Kidney glomerular epithelial cell (primary cell): ENCODE data around the gene UBE2L5.
"Not testable (repeated sequence)": the region's sequence is repeated elsewhere in the genome, so short reads cannot be mapped to it uniquely, and the experiment has no call there.

Experiments used
- DNase-seq: peaks from one replicate; lab custom pipeline; 2025; lab: John Stamatoyannopoulos, UW

UBE2L5 gene

DNA sequence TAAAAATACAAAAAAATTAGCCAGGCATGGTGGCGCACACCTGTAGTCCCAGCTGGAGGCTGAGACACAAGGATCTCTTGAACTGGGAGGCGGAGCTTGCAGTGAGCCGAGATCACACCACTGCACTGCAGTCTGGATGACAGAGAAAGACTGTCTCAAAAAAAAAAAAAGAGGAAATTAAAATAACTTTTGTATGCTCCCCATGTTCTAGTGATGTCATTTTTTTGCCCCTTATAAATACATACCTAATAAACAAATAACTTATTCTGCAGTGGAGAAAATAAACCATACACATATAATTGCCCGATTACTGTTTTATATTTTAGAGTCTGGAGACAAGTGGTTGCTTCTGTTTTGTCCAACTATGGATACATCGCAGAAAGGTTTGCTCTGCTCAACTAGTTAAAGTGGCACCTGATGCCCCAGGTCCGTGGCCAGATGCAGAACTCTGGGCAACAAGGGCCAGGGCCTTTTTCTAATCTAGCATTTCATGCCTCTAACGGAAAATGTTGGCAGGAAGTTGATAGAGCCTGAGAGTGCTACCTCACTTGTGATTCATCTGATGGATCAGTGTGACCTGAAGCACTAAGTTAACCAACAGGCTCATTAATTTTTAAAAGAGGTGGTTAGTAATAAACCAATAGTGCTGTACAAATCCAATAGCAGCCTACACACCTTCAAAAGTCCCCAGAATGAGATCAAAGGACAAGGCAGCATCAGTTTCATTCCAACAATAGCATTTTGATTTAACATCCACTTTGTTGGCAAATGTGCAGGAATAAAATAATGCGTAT is 18.8 kb downstream of the UBE2L5 start:
- DNase-seq: peak; percentile 69

DNA sequence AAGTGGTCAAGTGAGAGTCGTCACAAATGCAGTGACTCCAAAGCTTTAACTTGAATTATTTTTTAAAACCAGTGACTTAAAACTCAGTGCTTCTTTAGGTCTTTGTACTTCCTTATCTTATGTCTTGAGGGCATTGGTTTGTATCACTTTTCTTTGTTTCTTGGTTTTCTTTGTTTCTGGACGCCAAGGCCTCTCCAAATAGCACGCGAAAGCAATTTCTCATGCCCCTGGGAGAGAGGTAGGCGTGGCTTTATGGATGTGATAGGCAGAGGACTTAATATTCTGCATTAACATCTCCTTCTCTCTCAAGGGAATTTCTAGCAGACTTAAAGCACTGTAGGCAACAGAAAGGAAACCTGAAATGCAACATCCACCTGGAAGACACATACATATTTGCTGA is 20.6 kb downstream of the UBE2L5 start:
- DNase-seq: no peak

DNA sequence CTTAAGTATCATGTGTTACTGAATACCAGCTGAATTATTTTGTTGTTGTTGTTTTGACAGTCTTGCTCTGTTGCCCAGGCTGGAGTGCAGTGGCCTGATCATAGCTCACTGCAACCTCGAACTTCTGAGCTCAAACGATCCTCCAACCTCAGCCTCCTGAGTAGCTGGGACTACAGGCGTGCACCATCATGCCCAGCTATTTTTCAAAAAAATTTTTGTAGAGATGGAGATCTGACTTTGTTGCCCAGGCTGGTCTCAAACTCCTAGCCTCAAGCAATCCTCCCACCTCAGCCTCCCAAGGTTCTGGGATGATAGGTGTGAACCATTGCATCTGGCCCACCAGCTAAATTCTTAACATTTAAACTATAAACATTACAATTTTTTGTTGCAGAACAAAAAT is 21.2 kb downstream of the UBE2L5 start:
- DNase-seq: not testable (repeated sequence)

DNA sequence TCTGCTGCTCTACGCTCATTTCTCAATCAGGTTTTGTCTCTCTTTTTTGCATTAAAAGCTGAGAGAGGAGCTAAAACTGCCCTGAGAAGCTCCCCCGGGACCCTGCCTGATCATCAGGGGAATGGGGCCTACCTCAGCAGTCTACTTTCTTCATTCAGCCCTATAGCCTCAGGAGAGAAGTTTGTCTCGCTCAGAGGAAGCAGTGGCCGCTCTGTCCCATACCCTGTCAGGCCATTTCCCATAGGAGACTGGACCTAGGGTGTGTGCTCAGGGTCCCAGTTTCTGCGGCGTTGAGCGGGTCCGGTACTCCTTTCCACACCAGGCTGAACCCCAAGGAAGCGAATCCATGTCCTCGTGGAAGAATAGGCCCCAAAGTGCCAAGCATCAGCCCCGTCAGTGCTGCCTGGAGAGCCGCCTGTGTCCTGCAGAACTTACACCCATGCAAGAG is 21.7 kb downstream of the UBE2L5 start:
- no peak for DNase-seq

DNA sequence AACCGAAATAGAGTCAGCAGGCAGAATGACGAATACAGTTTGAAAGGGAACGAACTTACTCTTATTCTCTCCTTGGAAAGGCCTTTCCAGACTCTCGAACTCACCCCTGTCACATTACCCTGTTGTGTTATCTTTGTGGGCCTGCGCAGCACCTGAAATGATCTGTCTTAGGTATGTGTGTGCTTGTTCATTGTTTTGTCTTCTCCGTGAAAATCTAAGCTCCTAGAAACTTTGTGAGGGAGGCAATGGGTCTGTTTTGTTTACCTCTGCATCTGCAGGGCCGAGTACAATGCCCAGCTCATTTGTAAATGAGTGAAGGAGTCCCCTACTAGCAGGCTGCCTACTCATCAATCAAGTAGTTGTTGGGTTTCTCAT is 23.8 kb downstream of the UBE2L5 start:
- no peak for DNase-seq

DNA sequence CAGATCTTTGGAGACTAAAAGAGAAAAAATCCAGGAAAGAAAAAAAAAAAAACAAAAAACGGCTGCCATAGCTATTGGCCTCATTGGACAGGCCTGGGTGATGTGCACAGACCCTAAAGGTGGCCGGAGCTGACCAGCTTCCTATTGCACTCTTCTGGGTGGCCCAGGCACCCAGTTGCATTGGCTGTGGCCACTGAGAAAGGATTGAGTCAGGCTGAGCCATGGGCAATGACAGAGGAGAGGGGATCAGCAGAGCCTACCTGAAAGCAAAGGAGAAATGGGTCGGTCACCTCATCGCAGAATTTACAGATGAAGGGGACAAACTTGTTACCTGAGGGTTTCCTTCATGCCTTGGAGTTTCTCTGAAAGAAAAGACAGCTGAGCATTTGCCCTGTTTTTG is 26.1 kb downstream of the UBE2L5 start:
- no peak for DNase-seq

DNA sequence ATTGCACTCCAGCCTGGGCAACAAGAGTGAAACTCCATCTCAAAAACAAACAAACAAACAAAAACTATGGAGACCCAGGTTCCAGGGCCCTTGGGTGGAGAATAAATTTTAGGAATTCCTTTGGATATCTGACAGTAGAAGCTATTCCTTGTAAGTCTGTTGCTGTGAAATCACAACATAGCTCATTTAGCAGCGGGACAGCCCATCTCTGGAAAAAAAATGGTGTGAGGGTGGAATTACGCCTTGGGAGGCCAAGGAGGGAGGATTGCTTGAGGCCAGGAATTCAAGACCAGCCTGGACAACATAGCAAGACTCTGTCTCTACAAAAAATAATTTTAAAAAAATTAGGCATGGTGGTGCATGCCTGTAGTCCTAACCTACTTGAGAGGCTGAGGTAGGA is 27.8 kb downstream of the UBE2L5 start:
- DNase-seq: no peak

DNA sequence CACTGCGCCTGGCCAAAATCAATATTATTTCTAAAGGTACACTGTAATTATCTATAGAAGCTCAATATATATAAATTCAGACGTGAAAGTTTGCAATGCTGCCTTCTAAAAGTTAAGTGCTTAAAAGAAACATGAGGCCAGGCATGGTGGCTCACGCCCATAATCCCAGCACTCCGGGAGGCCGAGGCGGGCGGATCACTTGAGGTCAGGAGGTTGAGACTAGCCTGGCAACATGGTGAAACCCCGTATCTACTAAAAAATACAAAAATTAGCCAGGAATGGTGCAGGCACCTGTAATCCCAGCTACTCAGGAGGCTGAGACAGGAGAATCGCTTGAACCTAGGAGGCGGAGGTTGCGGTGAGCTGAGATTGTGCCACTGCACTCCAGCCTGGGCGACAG is 29.2 kb downstream of the UBE2L5 start:
- not testable (repeated sequence) for DNase-seq

DNA sequence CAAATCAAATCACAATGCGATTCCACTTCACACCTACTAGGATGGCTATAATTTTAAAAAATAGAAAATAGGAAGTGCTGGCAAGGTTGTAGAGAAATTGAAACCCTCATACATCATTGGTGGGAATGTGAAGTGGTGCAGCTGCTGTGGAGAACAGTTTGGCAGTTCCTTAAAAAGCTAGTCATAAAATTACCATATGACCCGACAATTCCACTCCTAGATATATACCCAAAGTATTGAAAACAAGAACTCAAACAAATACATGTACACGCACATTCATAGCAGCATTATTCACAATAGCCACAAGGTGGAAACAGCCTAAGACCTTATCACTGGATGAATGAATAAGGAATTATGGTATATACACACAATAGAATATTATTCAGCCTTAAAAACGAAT is 31.4 kb downstream of the UBE2L5 start:
- DNase-seq: no peak

DNA sequence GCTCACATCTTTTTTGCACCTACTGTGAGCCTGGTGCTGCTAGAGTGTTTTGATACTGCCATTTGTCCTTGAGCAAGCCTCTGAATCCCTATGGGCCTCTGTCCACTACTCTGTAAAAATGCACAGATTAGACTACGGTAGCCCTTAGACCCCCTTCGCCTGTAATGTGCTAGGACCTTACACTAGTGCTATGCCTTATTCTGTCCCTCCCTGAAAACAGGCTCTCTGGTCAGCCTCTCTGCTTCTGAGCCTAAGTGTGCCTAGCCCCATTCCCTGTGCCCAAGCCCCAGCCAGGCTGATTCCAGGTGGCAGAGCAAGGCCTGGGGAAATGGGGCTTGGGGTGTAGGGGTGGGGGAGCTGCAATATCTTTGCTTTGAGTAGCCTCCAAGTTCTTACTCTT is 32.7 kb downstream of the UBE2L5 start:
- DNase-seq: no peak

DNA sequence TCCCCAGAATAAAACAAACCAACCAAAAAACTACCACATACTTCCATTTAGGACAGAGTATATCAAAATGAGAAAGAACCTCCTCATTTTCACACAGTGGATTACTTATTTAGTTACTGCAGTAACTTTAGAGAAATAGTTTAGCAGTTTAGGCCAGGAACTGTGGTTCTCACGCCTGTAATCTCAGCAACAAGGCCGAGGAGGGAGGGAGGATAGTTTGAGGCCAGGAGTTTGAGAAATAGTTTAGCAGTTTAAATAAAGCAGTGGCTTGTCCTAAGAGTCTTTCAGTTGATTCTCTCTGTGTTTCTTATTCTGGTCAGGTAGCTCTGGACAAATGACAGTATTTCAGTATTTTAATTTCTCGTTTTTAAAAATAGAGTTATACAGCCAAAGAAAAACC is 34.0 kb downstream of the UBE2L5 start:
- no peak for DNase-seq

DNA sequence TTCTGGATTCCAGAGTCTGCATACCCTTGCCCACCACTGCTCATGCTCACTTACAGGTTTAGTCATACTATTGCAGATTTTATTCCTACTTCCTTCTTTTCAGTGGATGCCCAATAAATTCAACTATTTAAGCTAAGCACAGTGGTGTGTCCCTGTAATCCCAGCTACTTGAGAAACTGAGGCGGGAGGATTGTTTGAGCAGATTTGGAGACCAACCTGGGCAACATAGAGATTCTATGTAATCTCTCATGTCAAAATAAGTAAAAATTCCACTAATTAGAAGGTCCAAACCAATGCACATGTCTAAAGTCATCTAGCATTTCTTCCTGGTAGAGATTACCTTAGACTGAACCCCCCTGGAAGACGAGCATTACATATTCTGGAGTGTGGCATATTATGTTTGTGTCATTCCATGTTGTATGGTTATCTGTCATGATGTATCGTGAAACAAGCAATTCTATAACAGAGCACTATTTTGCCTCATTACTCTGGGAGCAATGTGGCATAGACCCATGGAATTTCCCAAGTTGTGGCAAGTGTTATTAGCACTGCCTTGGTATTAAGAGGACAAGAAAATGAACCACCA is 35.1 kb downstream of the UBE2L5 start:
- DNase-seq: no peak

DNA sequence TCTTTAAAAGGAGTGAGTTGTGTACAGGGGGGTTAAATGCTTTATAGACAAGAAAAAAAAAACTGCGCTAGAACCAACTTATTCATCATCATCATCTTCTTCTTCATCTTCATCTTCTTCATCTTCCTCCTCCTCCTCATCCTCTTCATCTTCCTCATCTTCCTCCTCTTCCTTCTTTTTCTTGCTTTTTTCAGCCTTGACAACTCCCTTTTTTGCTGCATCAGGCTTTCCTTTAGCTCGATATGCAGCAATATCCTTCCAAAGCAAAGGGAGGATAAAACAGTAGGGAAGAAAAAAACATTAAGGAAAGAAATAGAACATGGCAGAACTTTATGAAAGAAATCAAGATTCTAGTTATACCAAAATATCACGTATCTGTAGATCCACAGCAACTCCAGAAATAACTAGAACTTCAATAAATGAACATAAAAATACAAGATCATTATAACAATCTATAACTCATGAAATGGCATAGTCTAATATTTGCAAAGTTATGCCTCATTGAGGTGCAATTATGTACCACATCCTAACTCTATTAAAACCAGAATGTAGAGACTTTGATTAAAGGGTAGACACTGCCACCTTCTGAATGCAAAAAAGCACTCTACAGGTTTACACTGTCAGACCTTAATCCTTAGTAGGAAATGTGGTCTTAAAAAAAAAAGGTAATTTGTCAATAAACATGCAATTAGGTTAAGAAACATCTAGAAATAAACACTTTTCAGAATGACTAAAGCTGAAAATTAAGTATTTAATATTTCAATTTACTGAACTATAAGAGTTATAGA is 39.2 kb downstream of the UBE2L5 start:
- DNase-seq: peak; percentile 20

DNA sequence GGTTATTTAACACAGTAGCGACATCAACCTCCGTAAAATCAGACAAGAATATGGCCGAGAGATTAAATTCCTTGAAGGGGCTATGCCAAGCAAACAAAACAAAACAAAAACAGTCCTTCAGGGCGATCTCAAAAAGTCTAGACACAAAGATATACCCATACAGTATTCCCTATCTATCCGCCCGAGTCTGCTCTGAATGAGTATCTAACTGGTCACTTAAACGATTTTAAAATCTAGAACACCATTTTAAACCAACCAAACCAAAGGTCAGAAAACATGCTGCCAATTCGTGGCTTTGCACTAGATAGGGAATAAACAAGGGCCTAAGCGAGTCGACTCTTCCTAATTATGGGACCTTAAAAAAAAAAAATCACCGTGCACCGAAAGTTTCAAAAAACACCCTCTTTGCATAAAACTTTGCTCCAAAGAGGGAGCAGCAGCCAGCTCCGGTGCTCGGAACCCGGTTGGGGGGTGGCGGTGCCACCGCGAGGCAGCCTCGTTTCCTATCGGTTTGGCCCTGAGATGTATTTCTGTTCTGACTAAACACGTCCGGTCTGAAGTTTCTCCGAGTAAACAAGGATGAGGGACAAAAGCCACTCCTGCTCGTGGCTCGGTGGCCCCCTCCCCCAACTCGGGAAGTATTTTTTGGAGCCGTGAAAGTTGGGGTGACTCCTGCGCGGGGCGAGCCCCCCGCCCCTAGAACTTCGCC is 41.6 kb downstream of the UBE2L5 start:
- DNase-seq: peak; percentile 28

DNA sequence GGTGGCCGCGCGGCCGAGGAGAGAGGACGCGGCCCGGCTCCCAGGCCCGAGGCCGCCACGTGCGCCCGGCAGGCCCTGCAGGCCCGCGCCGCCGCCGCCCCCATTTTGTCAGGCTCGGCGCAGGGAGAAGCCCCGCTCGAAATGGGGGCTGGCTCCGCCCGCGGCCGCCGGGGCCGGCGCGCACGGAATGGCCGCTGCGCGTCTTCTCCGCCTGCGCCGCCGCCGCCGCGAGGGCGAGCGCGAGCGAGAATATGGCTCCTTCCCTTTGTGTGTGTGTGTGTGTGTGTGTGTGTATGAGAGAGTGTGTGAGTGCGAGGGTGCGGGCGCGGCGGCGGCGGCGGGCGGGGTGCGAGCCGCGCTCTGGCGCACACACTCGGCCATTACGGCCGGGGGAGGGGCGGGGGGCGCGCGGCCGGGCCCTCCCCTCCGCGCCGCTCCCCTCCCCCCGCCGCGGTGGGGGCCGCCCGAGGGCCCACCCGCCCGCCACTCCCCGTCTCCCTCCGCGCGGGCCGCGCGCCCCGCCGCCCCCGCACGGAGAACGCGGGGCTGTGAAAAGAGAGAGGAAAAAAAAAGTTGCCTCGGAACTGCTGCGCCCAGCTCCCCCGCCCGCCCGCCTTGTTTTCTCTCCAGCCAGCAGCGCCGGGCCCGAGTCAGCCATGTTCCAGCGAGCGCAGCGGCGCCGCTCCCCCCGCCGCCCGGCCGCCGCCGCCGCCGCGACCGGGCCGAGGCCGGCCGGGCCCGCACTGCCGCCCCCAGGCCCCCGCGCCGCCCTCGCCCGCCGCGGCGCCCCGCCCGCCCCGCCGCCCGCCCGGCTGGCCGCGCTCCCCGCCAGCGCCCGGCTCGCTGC is 42.4 kb downstream of the UBE2L5 start:
- peak; percentile 64 for DNase-seq

DNA sequence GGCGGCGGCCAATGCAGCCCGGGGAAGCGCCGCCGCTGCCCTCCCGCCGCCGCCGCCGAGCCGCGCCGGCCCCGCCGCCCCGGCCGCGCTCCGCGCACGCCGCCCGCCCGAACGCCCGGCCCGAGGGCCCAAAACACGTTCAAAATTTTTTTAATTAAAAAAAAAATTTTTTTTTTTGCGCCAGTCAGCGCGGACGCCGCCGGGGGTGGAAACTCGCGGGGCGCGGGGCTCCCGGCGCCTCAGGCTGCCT is 43.0 kb downstream of the UBE2L5 start:
- no peak for DNase-seq

DNA sequence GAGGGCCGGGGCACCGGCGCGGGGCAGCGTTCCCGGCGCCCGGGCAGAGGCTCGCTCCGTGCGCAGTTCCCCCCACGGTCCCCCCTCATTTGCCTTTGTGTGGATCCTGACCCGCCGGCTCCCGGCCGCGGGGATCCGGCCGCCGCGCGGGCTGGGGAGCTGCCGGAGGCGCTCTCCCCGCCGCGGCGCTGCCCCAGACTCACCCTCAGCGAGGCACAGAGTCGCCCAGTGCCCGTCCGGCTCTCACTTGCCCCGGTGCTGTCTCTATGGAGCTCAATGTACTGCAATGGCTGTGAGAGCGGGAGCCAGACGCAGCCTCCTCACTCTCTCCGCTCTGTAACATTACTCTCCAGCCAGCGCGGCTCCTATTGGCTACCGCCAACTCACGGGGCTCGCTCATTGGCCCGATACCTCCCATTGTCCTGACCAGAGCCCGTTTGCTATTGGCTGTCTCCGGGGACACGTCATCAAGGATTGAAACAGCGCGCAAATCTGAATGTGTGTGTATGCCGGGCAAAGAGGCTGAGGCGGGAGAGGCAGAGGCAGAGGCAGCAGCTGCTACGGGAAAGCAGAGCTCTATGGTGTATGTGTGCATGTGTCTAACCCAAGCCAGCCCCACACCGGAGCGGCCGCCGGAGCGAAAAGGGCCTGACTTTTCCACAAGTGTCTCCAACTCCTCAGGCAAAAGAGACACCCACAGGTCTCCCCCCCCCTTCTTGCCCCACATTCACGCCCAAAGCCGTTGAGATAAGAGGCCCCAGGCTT is 43.5 kb downstream of the UBE2L5 start, which contains the start of gene HMGB1:
Gene HMGB1, minus strand, starts transcription at position 344 of the 765 bp plus-strand sequence. CDS start 2,256 bp downstream, outside the sequence.
- DNase-seq: peak; percentile 98

DNA sequence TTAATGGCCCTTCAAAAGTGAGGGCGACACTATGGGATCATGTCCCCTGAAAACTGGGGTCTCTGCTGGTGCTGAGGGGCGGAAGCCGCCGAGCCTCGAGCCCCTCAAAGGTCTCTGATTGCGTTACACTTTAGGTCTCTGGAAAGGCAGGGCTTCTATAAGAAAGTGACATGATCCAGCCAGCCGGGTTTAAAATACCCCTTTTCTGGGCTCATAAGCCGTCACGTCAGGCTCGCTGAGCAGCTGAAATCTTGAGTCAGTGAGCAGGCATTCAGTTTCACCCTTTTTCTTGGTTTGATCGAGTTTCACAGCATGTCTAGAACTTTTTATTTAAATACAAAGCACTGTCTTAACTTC is 44.0 kb downstream of the UBE2L5 start:
- peak; percentile 31 for DNase-seq

DNA sequence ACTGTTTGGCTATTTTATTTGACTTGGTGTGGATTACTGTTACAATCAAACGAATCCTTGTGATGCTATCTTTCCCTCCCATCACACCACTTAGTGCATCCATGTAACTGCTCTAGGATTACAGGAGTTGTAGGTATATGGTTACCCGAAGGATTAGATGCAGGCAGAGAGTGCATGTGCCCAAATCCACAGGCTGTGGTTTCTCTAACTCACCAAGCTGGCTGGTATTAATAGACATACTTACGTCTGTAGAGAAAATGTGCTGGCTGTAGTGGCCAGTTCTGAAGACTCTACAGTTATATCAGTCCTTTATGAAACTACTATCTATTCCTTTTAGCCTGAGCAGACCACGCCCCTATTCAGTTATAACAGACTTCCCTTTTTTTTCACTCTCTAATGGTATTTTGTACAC is 44.6 kb downstream of the UBE2L5 start:
- DNase-seq: no peak

DNA sequence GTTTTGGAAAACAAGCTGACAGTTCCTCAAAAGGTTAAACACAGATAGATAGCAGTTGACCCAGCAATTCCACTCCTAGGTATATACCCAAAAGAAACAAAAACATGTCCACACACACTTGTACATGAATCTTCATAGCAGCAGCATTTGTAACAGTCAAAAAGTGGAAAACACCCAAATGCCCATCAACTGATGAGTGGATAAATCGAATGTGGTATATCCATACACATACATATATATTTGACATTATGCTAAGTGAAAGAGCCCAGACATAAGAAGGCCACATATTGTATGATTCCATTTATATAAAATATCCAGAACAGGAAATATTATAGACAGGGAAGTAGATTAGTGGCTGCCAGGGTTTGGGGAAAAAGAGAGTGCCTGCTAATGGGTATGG is 51.4 kb downstream of the UBE2L5 start:
- no peak for DNase-seq
